ENCODE data around the gene MORN3. TPM values are rescaled to one million over a fixed set of nuclear protein-coding genes. Genes with fewer than 3 reads are reported as not detected.

MORN3 gene
- total RNA-seq, 2 experiments from 2014 or later: 2.6 to 2.9 TPM

- CTCF ChIA-PET: no interaction called here
- H3K27me3 Mint-ChIP-seq (ENCODE audit: low read depth): no peaks in the 10 kb centered on the region
These were observed 56.0 kb downstream of the MORN3 start for GRCh38 chr12:121613462-121613861.

DNA sequence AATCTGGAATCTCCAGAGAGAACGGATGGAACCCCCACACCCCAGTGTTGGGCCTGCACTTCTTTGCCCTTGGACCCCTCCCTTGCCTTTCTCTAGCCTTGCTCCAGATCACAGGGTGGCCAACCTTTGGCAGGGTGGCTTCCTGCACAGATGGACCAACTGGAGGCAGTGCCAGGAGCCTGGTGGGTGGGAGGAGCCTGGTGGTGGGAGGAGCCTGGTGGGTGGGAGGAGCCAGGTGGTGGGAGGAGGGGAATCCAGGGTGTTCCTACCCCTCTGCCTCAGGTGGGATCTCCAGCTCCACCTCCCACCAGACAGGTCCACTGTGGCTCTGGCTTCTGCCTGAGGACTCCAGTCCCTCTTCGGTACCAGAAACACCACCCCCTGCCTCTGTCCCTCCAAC, 58.1 kb downstream of the MORN3 start:
- no peak overlapping the region for H3K4me3 Mint-ChIP-seq
- H3K27ac Mint-ChIP-seq: no peak overlapping the region
- CTCF ChIA-PET: interaction anchor here (0.7 kb wide), 1 partner anchor 58 kb away, joined by 7 read pairs; the partner anchor contains the start of gene MORN3
- DNase-seq: peak; percentile 28
- no peaks in the 10 kb centered on the region for H3K9me3 Mint-ChIP-seq
- H3K36me3 Mint-ChIP-seq (ENCODE audit: low read depth): no peaks in the 10 kb centered on the region
- H3K27me3 Mint-ChIP-seq (ENCODE audit: low read depth): no peaks in the 10 kb centered on the region
- peaks cover 1% of the 10 kb centered on the region for H3K4me1 Mint-ChIP-seq (ENCODE audit: low read depth)
- intact Hi-C loops (cut with micrococcal nuclease): no loop called here

More at GRCh38 chr12:121613462-121613861, 56.0 kb downstream of the MORN3 start:
- no peaks in the 10 kb centered on the region for H3K9me3 Mint-ChIP-seq
- intact Hi-C loops (cut with micrococcal nuclease): no loop called here
- H3K27ac Mint-ChIP-seq: no peak overlapping the region
- peaks cover 1% of the 10 kb centered on the region for H3K4me1 Mint-ChIP-seq (ENCODE audit: low read depth)
- DNase-seq: no peak
- no peak overlapping the region for H3K4me3 Mint-ChIP-seq
- H3K36me3 Mint-ChIP-seq (ENCODE audit: low read depth): no peaks in the 10 kb centered on the region

DNA sequence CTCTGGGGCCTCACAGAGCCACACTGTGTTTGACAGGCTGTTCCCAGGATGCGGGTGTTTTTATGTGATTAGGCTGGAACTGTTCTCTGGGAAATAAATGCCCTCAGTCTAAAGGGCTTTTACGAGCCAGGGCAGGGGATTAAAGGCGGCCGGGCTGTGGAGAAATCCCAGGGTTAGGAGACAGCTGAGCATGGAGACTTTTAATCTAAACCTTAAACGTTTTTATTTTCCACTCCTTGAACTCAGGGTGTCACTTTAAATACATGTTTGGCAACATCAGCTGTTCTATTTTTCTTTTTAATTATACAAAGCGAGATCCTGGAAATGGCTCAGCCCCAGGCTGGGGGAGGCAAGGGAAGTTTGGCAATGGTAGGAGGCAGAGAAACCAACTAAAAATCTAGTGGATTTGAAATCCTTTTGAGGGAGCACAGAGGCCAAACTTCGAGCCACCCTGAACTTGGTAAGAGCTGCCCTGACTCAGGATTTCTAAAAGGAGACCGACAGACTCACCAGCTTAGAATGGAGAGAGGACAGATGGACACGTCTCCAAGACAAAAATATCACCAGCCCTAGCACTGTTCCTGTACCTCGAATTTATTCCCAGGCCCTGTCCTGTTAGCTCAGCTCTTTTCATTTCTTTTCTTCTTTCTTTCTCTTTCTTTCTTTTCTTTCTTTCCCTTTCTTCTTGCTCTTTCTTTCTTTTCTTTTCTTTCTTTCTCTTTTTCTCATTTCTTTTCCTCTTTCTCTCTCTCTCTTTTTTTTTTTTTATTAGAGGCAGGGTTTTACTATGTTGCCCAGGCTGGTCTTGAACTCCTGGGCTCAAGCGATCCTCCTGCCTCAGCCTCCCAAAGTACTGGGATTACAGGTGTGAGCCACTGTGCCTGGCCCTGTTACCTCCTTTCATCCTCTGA, 59.0 kb downstream of the MORN3 start:
- no peak for DNase-seq
- CTCF ChIA-PET: interaction anchor here (0.7 kb wide), 1 partner anchor 58 kb away, joined by 7 read pairs; the partner anchor contains the start of gene MORN3
- H3K4me1 Mint-ChIP-seq (ENCODE audit: low read depth): peaks cover 1% of the 10 kb centered on the region
- H3K4me3 Mint-ChIP-seq: no peak overlapping the region
- intact Hi-C loops (cut with micrococcal nuclease): no loop called here
- H3K27me3 Mint-ChIP-seq (ENCODE audit: low read depth): no peaks in the 10 kb centered on the region
- H3K27ac Mint-ChIP-seq: no peak overlapping the region
- H3K36me3 Mint-ChIP-seq (ENCODE audit: low read depth): no peaks in the 10 kb centered on the region
- no peaks in the 10 kb centered on the region for H3K9me3 Mint-ChIP-seq

DNA sequence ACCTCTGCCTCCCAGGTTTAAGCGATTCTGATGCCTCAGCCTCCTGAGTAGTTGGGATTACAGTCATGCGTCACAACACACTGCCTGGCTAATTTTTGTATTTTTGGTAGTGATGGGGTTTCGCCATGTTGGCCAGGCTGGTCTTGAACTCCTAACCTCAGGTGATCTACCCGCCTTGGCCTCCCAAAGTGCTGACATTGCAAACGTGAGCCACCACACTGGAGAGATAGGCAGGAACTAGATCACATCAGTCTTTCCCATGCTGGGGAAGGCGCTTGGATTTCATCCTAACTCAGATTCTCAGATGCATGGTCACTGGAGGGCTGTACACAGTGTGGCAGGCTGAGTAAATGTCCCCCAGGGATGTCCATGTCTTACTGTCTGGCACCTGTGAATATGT, 61.2 kb downstream of the MORN3 start:
- Mint-ChIP-seq H3K4me1 (ENCODE audit: low read depth) (no peaks in the 10 kb centered on the region), H3K9me3 (no peaks in the 10 kb centered on the region), H3K27ac (no peak overlapping the region), H3K4me3 (no peak overlapping the region), H3K36me3 (ENCODE audit: low read depth) (no peaks in the 10 kb centered on the region), H3K27me3 (ENCODE audit: low read depth) (no peaks in the 10 kb centered on the region)
- CTCF ChIA-PET: no interaction called here
- no peak for DNase-seq
- intact Hi-C loops (cut with micrococcal nuclease): no loop called here

DNA sequence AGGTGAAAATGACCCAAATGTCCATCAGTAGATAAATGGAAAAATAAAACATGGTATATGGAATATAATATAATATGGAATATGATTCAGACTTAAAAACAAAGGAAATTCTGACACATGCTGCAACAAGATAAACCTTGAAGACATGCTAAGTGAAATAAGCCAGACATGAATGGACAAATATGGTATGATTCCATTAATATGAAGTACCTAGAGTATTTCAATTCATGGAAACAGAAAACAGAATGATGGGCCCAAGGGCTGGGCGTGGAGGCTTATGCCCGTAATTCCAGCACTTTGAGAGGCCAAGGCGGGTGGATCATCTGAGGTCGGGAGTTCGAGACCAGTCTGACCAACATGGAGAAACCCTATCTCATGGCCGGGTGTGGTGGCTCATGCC, 65.9 kb downstream of the MORN3 start:
- intact Hi-C loops (cut with micrococcal nuclease): no loop called here
- H3K9me3 Mint-ChIP-seq: no peaks in the 10 kb centered on the region
- H3K4me1 Mint-ChIP-seq (ENCODE audit: low read depth): no peaks in the 10 kb centered on the region
- CTCF ChIA-PET: no interaction called here
- H3K27ac Mint-ChIP-seq: no peak overlapping the region
- no peak for DNase-seq
- H3K36me3 Mint-ChIP-seq (ENCODE audit: low read depth): no peaks in the 10 kb centered on the region
- H3K27me3 Mint-ChIP-seq (ENCODE audit: low read depth): no peaks in the 10 kb centered on the region
- no peak overlapping the region for H3K4me3 Mint-ChIP-seq

DNA sequence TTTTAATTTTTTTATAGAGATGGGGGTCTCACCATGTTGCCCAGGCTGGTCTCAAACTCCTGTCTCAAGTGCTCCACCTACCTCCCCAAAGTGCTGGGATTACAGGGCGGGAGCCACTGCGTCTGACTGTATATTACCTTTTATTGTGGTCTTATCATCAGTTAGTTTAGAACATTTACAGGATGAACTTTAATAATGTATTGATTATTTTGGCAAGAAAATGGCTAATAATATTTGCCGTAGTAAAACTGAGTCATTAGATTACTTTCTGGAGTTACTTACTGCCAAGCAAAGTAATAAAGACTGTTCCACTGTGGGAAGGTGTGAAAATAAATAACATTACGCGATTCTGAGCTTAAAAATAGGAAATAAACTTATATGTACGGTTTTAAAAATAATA, 66.7 kb downstream of the MORN3 start:
- CTCF ChIA-PET: no interaction called here
- no peak overlapping the region for H3K4me3 Mint-ChIP-seq
- no peaks in the 10 kb centered on the region for H3K27me3 Mint-ChIP-seq (ENCODE audit: low read depth)
- no peak for DNase-seq
- H3K27ac Mint-ChIP-seq: no peak overlapping the region
- no peaks in the 10 kb centered on the region for H3K36me3 Mint-ChIP-seq (ENCODE audit: low read depth)
- intact Hi-C loops (cut with micrococcal nuclease): no loop called here
- H3K4me1 Mint-ChIP-seq (ENCODE audit: low read depth): no peaks in the 10 kb centered on the region
- no peaks in the 10 kb centered on the region for H3K9me3 Mint-ChIP-seq

GRCh38 chr12:121600702-121601336, 68.6 kb downstream of the MORN3 start:
- intact Hi-C loops (cut with micrococcal nuclease): no loop called here
- Mint-ChIP-seq H3K4me3 (no peak overlapping the region), H3K4me1 (ENCODE audit: low read depth) (no peaks in the 10 kb centered on the region), H3K36me3 (ENCODE audit: low read depth) (no peaks in the 10 kb centered on the region), H3K9me3 (no peaks in the 10 kb centered on the region), H3K27ac (no peak overlapping the region), H3K27me3 (ENCODE audit: low read depth) (no peaks in the 10 kb centered on the region)
- CTCF ChIA-PET: interaction anchor here (0.5 to 0.8 kb wide), 3 partner anchors 24 to 101 kb away, joined by 3 to 4 read pairs (median 3); no protein-coding TSS in a partner anchor
- DNase-seq: no peak

Other genes with a start within 250 kb of the MORN3 start
- 10 to 100 TPM; 22.7 to 23.8 TPM for gene KDM2B, start 88.6 kb downstream of the MORN3 start, total RNA-seq
- 10 to 100 TPM; 21.1 to 21.8 TPM for gene ORAI1, start 43.1 kb downstream of the MORN3 start, total RNA-seq
- gene TMEM120B, start 43.1 kb upstream of the MORN3 start, total RNA-seq: 1 to 10 TPM; 5.5 to 6.3 TPM
- 10 to 100 TPM; 64.4 to 67.5 TPM for gene RHOF, start 124.0 kb upstream of the MORN3 start, total RNA-seq
- gene SETD1B, start 134.4 kb upstream of the MORN3 start, total RNA-seq: 1 to 10 TPM; 8.2 to 8.3 TPM
- gene HPD, start 189.2 kb upstream of the MORN3 start, total RNA-seq: not detected
- gene PSMD9, start 219.1 kb upstream of the MORN3 start, total RNA-seq: 10 to 100 TPM; 56.6 to 60.6 TPM
- gene CFAP251, start 248.9 kb upstream of the MORN3 start, total RNA-seq: under 1 TPM; 0.20 to 0.62 TPM